Measurements from ENCODE around the gene PRLH.

GRCh38 chr2:237598468-237599208 is 32.3 kb downstream of the PRLH start:
- TF ChIP-seq CTCF (IDR thresholded peaks at IDR 0.05): no peak
- no peak for TF ChIP-seq EP300 (IDR thresholded peaks at IDR 0.05)
